ENCODE measurements around the gene TAL1.

The TAL1 gene

DNA sequence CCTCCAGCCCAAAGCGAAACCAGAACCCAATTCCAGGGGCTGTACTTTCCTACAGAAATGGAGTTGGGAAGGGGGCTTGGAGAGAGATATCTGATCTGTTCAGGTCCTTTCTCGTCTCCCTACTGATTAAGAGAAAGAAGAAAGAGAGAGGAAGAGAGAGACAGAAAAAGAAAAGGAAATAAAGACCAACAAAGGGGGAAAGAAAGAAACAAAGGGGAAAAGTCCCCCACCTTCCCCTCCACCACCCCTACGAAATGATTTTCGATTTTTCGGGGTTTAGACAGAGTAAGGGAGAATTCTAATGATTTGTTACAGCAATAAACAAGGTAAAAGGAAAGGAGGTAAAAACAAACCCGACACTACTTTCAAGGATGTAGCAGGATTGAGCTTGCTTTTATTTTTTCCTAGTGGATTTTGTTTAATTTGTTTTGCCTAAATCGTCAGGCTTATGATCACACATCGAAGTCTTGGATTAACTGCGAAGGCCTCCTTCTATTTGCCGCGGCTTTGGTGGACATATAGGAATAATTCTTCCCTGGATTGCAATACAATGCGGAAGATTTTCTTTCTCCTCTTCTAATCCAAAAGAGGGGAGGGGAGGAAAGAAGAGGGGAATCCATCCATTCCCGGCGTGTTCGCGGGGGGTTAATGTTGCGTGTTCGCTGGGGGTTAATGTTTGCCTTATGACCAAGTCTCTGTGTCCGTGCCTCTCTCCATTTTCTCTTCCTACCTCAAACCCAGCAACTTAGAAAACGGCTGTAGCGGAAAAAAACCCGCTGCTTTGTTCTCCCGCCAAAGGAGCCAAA is 1.9 kb downstream of the TAL1 start:
- DNase-seq (ENCODE audit: low spot score): no peak

GRCh38 chr1:47229031-47229885 is 2.8 kb downstream of the TAL1 start:
- no peak for DNase-seq (ENCODE audit: low spot score)

- no peak for DNase-seq (ENCODE audit: low spot score)
Measured at GRCh38 chr1:47228644-47229030, 3.4 kb downstream of the TAL1 start.

DNA sequence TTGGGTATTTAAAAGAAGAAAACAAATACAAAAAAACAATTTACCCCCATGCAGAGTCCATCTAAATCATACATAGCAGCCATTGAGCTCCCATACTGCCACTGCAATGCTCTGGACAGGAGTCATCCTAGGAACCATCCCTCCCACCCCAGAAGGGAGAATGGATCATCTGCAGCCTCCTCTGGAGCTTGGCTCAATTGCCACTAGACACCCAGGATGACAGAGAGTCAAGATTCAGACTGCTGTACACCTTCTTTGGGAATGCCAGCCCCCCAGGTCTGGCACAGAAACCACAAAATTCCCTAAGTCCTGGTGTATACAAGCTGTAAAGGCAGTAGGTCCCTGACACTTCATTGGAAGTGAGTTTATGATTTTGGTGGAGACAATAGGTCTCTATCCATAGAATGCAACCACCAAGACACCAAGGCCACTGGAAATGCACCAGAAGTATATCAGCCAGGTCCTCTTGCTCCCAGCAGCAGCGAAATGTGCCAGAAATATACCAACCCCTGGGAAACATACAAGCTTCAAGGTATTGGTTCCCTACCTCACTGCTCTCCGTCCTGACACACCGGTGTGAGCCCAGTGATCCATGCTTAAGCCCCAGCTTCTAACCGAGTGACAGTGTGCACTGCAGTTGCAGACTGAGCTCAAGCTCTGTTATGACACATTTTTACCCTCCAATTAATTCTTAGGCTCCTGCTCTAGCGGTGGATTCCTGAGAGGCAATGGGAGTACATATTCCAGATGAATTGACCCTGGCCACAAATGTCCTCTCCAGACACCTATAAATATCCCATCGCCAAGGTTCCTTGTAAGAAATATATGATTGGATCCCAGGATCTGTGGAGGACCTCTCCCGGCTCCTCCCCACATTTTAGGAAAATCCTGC is 4.4 kb downstream of the TAL1 start:
- no peak for DNase-seq (ENCODE audit: low spot score)

DNA sequence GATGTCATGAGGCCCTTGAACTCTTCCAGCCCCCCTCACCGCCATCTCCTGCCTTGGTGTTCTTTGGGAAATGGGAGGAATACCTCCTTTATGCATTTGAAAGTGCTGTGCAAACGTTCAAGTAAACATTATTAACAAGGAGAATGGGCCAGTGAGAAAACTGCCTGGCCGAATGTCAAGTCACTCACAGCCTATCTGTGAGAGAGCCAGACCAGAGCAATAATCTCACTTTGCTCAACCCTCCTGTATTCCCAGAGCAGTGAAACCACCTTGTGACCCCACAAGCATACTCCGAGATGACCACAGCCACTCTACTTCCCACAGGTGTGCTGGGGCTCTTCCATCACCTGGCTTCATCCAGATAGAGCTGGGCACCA is 5.2 kb downstream of the TAL1 start:
- no peak for DNase-seq (ENCODE audit: low spot score)

GRCh38 chr1:47226121-47226838 is 5.7 kb downstream of the TAL1 start:
- no peak for DNase-seq (ENCODE audit: low spot score)

GRCh38 chr1:47225430-47226100 is 6.5 kb downstream of the TAL1 start:
- DNase-seq (ENCODE audit: low spot score): no peak

DNA sequence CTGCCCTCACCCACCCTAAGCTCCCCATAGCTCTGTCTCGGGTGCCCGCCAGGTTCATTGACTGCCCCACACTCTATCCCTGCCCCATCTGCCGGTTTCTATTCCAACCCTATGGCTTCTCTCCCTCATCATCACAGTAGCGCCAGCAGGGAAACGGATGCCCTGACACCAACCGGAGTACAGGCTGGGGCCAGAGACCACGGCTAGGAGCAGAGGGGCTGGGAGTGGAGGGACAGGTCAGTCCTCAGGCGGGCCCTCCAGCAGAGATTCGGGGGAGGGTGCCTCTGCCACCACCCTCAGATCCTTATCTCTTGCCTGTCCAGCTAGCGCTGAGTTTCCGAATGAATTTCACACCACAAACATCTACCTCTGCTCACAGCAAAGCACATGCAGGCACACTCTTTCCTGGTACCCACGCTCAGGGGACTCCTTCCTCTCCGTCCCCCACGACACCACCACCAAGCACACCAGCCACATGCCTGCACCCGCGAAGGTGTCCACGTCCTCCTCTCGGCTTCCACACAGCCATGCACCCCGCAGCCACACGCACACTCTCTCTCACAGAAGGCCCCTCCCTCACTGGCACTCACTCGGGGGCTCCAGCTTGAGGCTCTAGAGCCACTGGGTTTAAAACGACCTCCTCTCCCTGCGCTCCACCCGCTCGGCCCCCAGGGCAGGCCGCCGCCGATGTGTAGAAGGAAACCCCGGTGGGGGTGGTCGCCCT is 7.2 kb downstream of the TAL1 start:
- no peak for DNase-seq (ENCODE audit: low spot score)

DNA sequence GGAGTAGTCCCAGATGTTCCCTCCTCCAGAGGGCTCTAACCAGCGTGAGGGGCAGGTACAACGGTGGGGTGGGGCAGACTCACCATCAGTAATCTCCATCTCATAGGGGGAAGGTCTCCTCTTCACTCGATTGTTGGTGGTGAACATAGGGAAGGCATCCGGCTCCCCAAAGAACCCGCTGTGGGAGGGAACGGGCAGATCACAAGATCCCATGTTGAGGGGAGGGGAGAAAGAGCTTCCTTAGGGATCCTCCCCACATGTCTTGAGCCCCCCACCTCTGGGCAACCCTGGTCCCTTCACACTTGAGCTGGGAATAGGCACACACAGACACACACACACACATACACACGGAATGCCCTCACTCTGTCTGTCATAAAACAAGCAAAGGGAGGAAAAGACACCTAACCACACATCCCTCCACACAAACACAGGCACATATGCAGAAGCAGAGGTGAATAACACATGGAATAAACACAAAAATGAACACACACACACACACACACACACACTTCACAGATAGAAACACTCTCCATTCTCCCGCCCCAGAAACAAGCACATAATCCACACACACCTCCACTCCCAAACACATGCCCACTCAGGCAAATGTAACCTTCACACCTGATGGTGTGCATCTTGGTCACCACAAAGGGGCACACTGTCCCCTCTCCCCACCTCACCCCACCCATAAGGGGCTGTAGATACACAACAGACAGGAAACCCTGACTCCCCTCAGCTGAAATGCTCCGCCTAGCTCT is 7.9 kb downstream of the TAL1 start:
- DNase-seq (ENCODE audit: low spot score): no peak

GRCh38 chr1:47223174-47223920 is 8.7 kb downstream of the TAL1 start:
- DNase-seq (ENCODE audit: low spot score): no peak

DNA sequence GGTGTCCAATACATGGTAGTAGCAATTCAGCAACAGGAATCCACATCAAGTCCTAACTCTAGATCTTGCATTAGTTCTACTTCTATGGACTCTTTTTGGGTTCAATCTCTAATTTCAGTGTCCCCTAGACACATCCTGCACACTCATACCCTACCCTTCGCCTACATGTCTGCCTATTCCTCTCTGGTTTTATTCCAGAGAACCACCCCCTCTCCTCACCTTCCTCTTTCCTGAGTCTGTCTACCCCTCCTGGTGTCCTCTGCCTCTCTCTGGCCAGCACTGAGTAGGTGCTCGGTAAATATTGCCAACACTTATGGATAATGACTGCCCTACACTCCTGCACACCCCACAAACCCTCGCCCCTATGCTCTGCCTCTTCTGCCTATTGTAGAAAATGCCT is 9.5 kb downstream of the TAL1 start:
- DNase-seq (ENCODE audit: low spot score): no peak

DNA sequence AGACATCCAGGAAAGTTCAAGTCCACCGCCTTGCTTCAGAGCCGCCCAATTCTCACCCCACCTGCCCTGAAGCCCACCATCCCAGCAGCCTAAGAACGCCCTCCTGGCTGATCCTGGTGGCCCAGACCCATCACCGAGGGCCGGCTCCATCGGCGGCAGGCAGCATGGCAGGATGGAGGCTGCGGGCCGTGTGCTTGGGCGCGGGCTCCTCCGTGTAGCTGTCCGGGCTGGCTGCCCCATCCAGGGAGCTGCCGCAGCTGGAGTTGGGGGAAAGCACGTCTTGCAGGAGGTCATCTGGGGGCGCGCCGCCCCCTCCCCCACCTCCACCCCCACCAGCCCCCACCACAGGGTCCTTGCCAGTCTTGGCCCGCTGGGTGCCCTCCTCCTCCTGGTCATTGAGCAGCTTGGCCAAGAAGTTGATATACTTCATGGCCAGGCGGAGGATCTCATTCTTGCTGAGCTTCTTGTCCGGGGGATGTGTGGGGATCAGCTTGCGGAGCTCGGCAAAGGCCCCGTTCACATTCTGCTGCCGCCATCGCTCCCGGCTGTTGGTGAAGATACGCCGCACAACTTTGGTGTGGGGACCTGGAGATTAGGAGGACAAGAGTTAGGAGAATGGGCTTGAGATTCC is 12.3 kb downstream of the TAL1 start:
- no peak for DNase-seq (ENCODE audit: low spot score)

DNA sequence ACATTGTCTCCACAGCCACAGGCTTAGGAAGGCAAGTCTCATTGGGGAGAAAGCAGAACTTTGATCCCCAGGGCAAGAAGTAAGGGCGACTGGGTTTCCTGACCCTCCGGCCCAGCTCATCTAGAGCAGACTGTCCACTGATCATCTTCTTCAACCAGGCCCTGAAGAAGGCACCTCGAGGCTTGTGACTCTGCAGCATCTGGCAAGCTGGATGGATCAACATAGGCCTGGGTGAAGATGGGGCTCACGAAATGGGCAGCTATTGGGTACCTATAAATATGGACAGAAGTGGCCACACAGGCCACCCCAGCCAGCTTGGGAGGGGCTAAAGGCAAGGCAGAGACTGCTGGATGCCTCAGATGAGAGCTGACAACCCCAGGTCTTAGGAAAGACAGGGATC is 13.0 kb downstream of the TAL1 start:
- DNase-seq (ENCODE audit: low spot score): no peak

- no peak for DNase-seq (ENCODE audit: low spot score)
Measured at GRCh38 chr1:47216278-47217059, 15.6 kb downstream of the TAL1 start.

DNA sequence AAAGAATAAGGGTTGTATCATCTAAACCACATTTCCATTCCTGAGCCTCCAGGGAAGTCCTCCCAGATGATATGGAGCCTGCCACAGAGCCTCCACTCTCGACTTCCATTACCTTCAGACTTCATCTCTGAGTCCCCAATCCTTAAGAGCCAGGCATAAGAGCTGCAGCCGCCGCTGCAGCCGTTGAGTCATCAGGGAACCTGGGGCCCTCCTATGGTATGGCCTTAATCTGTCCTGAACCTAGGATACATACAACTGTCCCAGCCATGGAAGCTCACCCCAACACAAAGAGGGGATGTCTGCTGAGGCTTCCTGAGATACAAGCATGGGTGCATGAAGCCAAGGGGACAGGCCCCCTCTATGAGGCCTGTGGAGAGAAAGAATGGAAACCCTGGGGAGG is 16.3 kb downstream of the TAL1 start:
- no peak for DNase-seq (ENCODE audit: low spot score)

DNA sequence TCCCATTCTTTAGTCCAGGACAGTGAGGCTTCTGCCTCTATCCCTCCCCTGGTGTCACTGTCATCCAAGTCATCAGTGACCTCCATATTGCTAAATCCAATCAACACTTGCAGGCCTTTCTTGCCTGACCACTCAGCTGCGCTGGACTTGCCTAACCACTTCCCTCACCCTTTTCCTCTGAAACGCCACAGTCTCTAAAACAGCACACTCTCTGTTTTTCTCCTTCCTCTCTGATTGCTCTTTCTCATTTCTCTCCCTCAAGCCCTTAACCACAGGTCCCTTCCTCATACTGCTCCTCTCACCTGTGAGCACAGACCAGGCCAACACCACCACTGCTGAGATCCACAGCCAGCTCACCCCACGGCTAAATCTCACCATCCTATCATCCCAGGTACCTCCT is 17.5 kb downstream of the TAL1 start:
- DNase-seq (ENCODE audit: low spot score): no peak

GRCh38 chr1:47213230-47213963 is 18.6 kb downstream of the TAL1 start:
- no peak for DNase-seq (ENCODE audit: low spot score)
